Thymus (tissue), 11 donors: ENCODE measurements around the gene ADPRS. TPM values are rescaled to one million over a fixed set of nuclear protein-coding genes. Genes with fewer than 3 reads are reported as not detected.

Experiments used
- DNase-seq, 9 donors: peaks; one replicate each; pipeline ENCODE4 v3.0.0-alpha.2; 2013; ENCODE audit warnings: low spot score in 9 of 9, low read depth in 6 of 9, missing footprints in 1 of 9
- H3K27ac ChIP-seq, 2 donors: one replicate each; pipeline ENCODE4 v1.5.1; 2013; ENCODE audit warnings: control low read depth in 1 of 2, low read depth in 1 of 2, low read length in 1 of 2, mild to moderate bottlenecking in 1 of 2, moderate library complexity in 1 of 2
- H3K27me3 ChIP-seq, 2 donors: one replicate each; pipeline ENCODE4 v1.5.1; 2013; ENCODE audit warnings: low read length in 1 of 2; ENCODE audit not compliant: control insufficient read depth in 2 of 2, insufficient read depth in 1 of 2
- H3K36me3 ChIP-seq, 2 donors: one replicate each; pipeline ENCODE4 v1.5.1; 2013; ENCODE audit warnings: low read length in 1 of 2, mild to moderate bottlenecking in 1 of 2, moderate library complexity in 1 of 2; ENCODE audit not compliant: control insufficient read depth in 2 of 2, insufficient read depth in 2 of 2
- H3K4me1 ChIP-seq, 2 donors: one replicate each; pipeline ENCODE4 v1.5.1; 2013; ENCODE audit warnings: low read length in 2 of 2; ENCODE audit not compliant: control insufficient read depth in 2 of 2, insufficient read depth in 2 of 2
- H3K4me3 ChIP-seq, 2 donors: one replicate each; pipeline ENCODE4 v1.5.1; 2013; ENCODE audit warnings: low read length in 2 of 2, control low read depth in 1 of 2, mild to moderate bottlenecking in 1 of 2
- H3K9me3 ChIP-seq, 2 donors: one replicate each; pipeline ENCODE4 v1.5.1; 2013; ENCODE audit warnings: low read length in 1 of 2, mild to moderate bottlenecking in 1 of 2; ENCODE audit not compliant: control insufficient read depth in 2 of 2, insufficient read depth in 1 of 2
- WGBS: extraction: QIAGEN DNeasy Blood & Tissue Kit; methylation state at CpG from one replicate; pipeline ENCODE4 v1.1.7; 2013; 5-methylcytosine and 5-hydroxymethylcytosine counted together
- polyA plus RNA-seq: library from polyadenylated mRNA; stranded (reverse); fragments of 200-250 nt; gene quantifications from one replicate; pipeline ENCODE4 v1.2.3, GENCODE V29; 2013
- total RNA-seq: library from RNA; stranded (reverse); fragments of 120-200 nt; gene quantifications from one replicate; pipeline ENCODE4 v1.2.4, GENCODE V29; 2013
- donor health status: healthy.

ADPRS gene
- total and polyA plus RNA-seq, 2 donors: 30.4 to 32.2 TPM

DNA sequence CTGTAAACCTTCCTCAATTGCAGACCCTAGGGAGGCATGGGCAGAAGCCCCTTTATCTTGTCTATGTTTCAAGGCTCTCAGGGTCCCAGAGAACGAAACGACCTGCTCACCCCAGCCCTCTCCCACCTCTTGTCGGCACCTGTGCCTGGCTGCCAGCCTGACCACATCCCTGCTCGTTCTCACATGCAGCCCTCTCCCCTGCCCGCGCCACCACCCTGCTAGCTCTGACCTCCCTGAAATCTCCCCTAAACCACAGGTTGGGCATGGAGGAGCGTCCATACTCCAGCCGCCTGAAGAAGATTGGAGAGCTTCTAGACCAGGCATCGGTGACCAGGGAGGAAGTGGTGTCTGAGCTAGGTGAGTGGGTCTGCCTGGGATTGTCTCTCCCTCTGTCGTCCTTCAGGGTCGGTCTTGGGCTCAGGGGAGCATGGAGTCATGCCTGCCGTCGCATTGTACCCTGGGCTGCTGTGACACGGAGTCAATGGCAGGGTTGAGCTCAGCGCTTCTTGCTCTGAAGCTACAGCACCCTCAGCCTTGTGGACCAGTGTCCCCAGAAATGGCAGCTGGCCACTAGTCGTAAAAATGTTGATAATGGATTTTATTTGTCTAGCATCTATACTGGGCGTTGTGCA, 3.6 kb downstream of the ADPRS start:
- Histone ChIP-seq H3K27ac (no peak overlapping the region), H3K4me3 (no peak overlapping the region), H3K27me3 (no peaks in the 10 kb centered on the region), H3K36me3 (peaks cover 48 to 51% of the 10 kb centered on the region in 2 donors), H3K9me3 (no peaks in the 10 kb centered on the region), H3K4me1 (peaks cover 11 to 18% of the 10 kb centered on the region in 2 donors)
- no peak for DNase-seq
- WGBS: 99% methylated on average over 17 of the region's 17 CpGs

DNA sequence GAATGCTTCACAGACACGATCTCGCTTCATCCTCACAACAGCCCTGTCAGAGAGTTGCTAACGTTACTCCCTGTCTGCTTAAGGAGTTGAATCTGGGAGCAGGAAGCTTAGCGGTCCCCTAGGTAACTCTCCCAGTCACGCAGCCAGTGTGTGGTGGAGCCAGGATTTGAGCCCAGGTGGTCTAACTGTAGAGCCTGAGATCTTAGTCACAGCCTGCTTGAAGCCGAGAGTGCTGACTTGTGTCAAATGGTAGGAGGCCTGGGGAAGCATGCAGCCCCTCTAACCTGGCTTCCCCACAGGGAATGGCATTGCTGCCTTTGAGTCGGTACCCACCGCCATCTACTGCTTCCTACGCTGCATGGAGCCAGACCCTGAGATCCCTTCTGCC, 4.1 kb downstream of the ADPRS start:
- DNase-seq: no peak
- no peak overlapping the region for H3K27ac ChIP-seq

DNA sequence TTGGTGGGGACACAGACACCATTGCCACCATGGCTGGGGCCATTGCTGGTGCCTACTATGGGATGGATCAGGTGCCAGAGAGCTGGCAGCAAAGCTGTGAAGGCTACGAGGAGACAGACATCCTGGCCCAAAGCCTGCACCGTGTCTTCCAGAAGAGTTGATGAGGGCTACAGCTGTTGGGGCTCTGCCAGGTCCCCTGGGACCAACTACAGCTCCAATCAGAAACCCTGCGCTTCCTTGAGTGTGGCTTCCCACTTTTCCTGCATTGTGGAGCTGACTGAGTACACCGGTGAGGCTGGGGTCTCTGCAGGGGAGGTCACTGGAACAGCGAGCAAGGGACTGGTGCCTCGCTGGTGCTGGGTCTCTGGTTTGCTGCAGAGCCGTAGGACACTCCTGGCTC, 4.5 kb downstream of the ADPRS start:
- Histone ChIP-seq H3K27ac (no peak overlapping the region), H3K4me3 (no peak overlapping the region), H3K27me3 (no peaks in the 10 kb centered on the region), H3K9me3 (no peaks in the 10 kb centered on the region), H3K36me3 (peaks cover 48 to 51% of the 10 kb centered on the region in 2 donors), H3K4me1 (peaks cover 10 to 16% of the 10 kb centered on the region in 2 donors)
- no peak for DNase-seq
- 97% methylated on average over 7 of the region's 7 CpGs for WGBS

More for the DNA sequence above, 4.1 kb downstream of the ADPRS start:
- H3K27me3 ChIP-seq: no peaks in the 10 kb centered on the region
- 98% methylated on average over 9 of the region's 9 CpGs for WGBS
- H3K9me3 ChIP-seq: no peaks in the 10 kb centered on the region
- H3K4me3 ChIP-seq: no peak overlapping the region
- H3K36me3 ChIP-seq: peaks cover 48 to 51% of the 10 kb centered on the region in 2 donors
- H3K4me1 ChIP-seq: peaks cover 11 to 18% of the 10 kb centered on the region in 2 donors

DNA sequence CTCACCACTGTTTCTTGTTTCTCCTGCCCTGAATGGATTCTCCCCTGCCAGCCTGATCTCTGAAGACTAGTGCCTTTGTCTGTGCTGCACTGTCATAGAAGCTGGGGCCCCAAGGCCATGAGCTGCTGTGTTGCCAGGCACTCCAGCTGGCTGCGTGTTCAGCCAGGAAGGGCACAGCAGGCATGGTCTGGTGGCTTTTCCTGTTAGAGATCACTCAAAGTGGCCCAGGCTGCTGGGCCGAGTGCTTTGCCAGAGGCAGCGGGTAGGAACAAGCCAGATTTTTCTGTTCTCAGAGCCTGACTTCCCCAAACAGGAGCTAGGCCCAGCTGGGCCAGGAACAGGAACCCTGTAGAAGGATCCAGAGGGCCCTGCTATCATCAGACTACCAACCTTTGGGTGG, 5.2 kb downstream of the ADPRS start:
- Histone ChIP-seq H3K27me3 (no peaks in the 10 kb centered on the region), H3K36me3 (peaks cover 48 to 51% of the 10 kb centered on the region in 2 donors), H3K4me3 (no peak overlapping the region), H3K9me3 (no peaks in the 10 kb centered on the region), H3K4me1 (peaks cover 7 to 13% of the 10 kb centered on the region in 2 donors), H3K27ac (no peak overlapping the region)
- no peak for DNase-seq
- 93% methylated on average over 3 of the region's 3 CpGs for WGBS

DNA sequence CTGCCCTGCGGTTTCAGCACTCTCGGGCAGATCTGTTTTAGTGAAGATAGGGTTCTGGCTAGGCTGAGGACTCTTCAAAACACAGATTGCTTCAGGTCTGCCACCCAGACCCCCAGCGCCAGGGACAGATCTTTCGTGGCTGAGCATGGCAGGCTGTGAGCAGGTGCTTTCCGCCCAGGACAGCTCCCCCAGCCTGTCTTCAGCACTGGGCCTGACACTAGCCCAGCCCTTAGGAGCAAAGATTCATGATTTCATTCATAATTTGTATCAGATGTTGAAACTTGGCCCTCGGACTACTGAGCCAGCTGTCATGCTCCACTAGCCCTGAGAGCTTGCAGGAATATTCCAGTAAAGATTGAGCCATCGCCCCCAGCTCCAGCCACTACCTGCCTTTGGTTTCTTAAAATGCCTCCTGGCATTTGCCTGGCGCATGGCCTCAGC, 5.9 kb downstream of the ADPRS start:
- peaks cover 48 to 51% of the 10 kb centered on the region in 2 donors for H3K36me3 ChIP-seq
- no peak overlapping the region for H3K27ac ChIP-seq

DNA sequence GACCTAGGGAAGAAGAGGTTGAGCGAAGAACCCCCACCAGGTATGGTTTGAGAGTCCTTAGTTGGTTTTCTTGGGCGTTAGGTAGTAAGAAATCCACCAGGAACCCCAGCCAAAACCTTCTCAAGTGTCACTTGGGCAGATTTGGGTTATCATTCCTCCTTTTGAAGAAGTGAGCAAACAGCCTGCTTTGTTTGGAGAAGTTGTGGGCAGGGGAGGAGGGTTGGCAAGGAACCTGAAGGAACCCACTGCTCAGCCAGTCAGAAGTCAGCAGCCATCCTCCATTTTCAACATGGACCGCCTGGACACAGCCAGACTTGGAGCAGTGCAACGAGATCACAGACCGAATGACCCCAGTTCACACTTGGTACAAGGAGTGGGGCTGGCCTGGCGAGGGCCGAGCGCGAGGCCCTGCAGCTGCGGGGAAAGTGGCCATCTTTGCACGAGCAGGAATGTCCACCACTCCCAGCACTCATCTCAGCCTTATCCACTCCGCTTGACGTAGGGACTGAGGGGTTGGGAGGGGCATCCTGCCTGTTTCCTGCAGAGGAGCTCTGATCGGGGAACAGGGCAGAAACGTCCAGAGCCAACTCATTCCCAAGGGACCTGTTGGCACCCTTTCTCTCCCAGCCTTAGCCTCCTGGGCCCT, 7.2 kb downstream of the ADPRS start:
- H3K27ac ChIP-seq: no peak overlapping the region
- DNase-seq: no peak
- no peaks in the 10 kb centered on the region for H3K9me3 ChIP-seq
- H3K4me1 ChIP-seq: peaks cover 0 to 9% of the 10 kb centered on the region in 2 donors
- 90% methylated on average over 15 of the region's 15 CpGs for WGBS
- H3K27me3 ChIP-seq: no peaks in the 10 kb centered on the region
- peaks cover 48 to 51% of the 10 kb centered on the region in 2 donors for H3K36me3 ChIP-seq
- H3K4me3 ChIP-seq: no peak overlapping the region

More for the DNA sequence above, 5.9 kb downstream of the ADPRS start:
- no peak for DNase-seq
- Histone ChIP-seq H3K4me3 (no peak overlapping the region), H3K9me3 (no peaks in the 10 kb centered on the region), H3K4me1 (peaks cover 1 to 9% of the 10 kb centered on the region in 2 donors), H3K27me3 (no peaks in the 10 kb centered on the region)
- 94% methylated on average over 8 of the region's 8 CpGs for WGBS

DNA sequence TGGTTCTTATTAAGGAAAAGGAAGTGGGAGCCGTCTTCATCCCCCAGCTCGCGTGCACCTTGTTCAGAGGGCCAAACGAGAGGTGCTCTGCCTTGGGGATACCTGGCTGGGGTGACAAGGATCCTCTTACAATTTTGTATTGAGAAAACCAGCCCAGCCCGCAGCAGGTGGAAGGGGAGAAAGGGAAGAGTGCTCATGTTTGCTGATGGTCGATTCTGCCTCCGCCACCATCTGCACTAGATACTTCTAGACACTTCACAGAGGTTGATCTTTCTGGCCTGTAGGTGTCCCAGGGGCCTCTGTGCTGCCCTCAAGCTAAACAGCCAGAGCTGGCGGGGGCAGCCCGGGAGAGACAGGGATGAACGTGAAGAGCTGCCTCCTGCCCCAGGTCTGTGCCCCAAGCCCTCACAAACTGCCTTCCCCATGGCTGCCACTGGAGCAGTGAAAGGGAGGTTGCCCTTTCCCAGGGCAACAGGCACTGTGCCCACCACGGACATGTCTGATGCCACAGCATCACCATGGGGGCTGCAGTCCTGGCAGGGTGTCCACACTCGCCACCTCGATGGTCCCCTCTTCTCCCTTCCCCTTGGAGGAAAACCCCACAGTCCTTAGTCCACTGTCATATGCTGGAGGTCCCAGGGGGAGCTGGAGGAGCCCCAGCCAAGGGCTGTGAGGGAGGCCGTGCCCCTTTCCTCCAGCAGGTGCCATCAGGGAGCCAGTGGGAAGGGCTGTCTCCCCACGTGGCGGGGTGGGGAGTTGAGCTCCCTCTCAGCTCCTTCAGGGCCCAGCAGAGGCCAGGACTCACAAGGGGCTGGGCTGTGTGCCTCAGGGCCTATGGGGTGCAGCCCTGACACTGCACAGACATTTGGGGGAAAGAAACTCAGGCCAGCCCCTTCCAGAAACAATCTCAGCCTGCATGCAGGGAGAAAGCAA, 8.1 kb downstream of the ADPRS start:
- no peak overlapping the region for H3K27ac ChIP-seq

DNA sequence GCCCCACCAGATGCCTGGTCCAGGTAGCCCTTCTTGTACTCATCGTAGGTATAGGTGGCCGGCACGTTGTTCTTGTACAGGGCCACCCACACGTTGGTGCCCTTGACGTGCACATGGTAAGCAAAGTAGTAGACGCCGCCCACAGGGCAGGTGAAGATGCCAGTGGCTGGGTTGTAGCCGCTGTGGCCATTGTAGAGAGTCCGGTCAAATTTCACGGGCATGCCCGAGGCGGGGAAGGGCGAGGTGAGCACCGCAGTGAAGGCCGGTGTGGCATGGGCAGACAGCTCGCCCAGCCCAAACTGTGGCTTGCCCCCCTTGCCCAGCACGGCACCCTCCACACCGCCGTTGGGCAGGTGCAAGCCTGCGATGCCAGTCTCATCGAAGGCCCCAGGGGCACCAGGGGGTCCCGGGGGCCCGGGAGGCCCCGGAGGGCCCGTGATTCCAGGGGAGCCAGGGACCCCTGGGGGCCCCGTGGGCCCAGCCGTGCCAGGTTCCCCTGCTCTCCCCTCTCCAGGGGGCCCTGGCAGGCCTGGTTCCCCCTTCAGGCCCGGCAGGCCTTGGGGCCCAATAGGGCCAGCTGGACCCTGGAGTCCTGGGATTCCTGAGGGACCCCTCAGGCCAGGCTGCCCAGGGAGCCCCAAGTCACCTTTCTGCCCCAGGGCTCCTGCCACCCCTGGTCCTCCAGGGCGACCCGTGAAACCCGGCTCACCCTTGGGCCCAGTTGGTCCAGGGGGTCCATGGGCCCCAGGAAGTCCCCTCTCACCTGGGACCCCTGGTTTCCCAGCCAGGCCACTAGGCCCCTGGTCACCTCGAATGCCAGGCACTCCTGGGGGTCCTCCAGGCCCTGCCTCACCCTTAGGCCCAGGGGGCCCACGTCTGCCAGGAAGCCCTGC, 9.2 kb downstream of the ADPRS start:
- Histone ChIP-seq H3K36me3 (peaks cover 29 to 31% of the 10 kb centered on the region in 2 donors), H3K4me1 (peaks cover 0 to 9% of the 10 kb centered on the region in 2 donors), H3K9me3 (no peaks in the 10 kb centered on the region), H3K4me3 (no peak overlapping the region), H3K27me3 (no peaks in the 10 kb centered on the region), H3K27ac (no peak overlapping the region)
- DNase-seq: no peak
- WGBS: 97% methylated on average over 33 of the region's 33 CpGs

More for the DNA sequence above, 8.1 kb downstream of the ADPRS start:
- Histone ChIP-seq H3K9me3 (no peaks in the 10 kb centered on the region), H3K27me3 (no peaks in the 10 kb centered on the region), H3K4me3 (no peak overlapping the region), H3K36me3 (peaks cover 40 to 43% of the 10 kb centered on the region in 2 donors), H3K4me1 (peaks cover 0 to 9% of the 10 kb centered on the region in 2 donors)
- WGBS: 91% methylated on average over 16 of the region's 16 CpGs
- DNase-seq: no peak
